ENCODE measurements around the gene MYOM1.

DNA sequence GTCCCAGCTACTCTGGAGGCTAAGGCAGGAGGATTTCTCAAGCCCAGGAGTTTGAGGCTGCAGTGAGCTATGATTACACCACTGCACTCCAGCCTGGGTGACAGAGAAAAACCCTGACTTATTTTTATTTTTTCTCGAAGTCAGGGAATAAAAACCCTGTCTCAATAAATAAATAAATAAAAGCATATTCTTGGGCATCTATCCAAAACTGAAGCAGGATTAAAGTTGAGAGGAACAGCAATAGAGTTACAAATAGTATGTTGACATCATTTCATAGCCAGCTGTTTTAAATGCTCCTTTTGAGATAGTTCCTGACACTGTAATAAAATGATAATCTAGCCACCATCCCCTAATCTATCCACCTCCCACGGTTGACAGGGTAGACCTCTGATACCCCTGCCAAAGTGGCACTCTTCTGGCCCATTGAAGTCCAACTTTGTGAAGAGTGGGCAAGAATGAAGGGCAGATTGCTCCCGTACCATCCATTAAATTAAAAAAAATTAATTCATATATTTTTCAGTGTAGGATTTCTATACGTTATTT is 164.5 kb downstream of the MYOM1 start:
- TF ChIP-seq POLR2A (IDR thresholded peaks at IDR 0.05) = no peak
- TF ChIP-seq, protein P1, sequence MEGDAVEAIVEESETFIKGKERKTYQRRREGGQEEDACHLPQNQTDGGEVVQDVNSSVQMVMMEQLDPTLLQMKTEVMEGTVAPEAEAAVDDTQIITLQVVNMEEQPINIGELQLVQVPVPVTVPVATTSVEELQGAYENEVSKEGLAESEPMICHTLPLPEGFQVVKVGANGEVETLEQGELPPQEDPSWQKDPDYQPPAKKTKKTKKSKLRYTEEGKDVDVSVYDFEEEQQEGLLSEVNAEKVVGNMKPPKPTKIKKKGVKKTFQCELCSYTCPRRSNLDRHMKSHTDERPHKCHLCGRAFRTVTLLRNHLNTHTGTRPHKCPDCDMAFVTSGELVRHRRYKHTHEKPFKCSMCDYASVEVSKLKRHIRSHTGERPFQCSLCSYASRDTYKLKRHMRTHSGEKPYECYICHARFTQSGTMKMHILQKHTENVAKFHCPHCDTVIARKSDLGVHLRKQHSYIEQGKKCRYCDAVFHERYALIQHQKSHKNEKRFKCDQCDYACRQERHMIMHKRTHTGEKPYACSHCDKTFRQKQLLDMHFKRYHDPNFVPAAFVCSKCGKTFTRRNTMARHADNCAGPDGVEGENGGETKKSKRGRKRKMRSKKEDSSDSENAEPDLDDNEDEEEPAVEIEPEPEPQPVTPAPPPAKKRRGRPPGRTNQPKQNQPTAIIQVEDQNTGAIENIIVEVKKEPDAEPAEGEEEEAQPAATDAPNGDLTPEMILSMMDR (IDR thresholded peaks at IDR 0.05) = no peak

All from uterus (tissue), 2 donors.